Measurements from ENCODE around the gene FOXP2.

FOXP2 gene

DNA sequence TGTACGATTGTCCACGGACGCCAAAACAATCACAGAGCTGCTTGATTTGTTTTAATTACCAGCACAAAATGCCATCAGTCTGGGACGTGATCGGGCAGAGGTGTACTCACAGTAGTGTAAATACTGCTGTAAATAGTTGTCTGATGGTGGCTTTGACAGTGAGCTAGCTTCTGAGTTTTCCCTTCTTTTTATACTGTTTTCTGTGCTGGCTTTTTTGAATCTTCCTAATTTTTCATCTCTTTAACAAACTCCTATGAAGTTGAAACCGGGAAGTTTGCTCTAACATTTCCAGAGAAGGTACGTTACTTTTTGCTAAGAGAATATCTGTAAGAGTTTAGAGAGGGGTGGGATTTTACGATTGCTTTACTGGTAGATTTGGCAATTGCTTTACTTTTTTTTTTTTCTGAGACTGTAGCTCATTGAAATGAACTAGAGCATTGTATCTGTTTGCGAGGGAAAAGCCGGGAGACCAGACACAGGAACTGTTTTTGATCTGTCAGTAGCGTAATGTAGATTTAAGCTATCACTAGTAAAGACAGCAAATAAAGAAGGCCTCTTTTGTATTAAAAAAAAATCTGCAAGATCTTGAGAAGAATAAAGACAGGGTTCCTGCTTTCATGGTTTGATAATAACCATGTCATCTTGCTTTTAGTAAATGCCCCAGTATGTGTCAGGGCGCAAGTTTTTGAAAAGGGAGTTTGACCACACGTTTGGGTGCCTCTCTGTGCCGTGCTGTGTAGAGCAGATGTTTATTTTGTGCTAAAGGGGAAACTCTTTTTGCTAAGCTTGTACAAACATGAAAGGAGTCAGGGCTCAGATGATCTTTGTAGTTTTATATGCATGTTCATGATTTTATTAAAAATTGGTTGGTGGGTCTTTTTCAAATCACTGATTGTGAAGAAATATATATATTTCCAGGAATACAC is 712 bp downstream of the FOXP2 start (continued):
- TF ChIP-seq ZNF391 (tag by site-specific recombination; IDR thresholded peaks at IDR 0.05; ENCODE audit: borderline replicate concordance, low read depth): no peak
- TF ChIP-seq ZNF660 (tag by site-specific recombination; IDR thresholded peaks at IDR 0.05): peak; percentile 4; the same call in 1 of the 2 replicates
- no peak for TF ChIP-seq ZNF23 (tag by site-specific recombination; IDR thresholded peaks at IDR 0.05; ENCODE audit: borderline replicate concordance)
- TF ChIP-seq ZNF2 (tag by site-specific recombination; IDR thresholded peaks at IDR 0.05): 0 out of 2 replicates have a peak, but pooled peaks have one; percentile 9
- TF ChIP-seq, protein P1, sequence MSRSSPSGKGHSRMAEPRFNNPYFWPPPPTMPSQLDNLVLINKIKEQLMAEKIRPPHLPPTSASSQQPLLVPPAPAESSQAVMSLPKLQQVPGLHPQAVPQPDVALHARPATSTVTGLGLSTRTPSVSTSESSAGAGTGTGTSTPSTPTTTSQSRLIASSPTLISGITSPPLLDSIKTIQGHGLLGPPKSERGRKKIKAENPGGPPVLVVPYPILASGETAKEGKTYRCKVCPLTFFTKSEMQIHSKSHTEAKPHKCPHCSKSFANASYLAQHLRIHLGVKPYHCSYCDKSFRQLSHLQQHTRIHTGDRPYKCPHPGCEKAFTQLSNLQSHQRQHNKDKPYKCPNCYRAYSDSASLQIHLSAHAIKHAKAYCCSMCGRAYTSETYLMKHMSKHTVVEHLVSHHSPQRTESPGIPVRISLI (tag by site-specific recombination; IDR thresholded peaks at IDR 0.05): 0 out of 2 replicates have a peak, but pooled peaks have one; percentile 36
- TF ChIP-seq, protein P2, sequence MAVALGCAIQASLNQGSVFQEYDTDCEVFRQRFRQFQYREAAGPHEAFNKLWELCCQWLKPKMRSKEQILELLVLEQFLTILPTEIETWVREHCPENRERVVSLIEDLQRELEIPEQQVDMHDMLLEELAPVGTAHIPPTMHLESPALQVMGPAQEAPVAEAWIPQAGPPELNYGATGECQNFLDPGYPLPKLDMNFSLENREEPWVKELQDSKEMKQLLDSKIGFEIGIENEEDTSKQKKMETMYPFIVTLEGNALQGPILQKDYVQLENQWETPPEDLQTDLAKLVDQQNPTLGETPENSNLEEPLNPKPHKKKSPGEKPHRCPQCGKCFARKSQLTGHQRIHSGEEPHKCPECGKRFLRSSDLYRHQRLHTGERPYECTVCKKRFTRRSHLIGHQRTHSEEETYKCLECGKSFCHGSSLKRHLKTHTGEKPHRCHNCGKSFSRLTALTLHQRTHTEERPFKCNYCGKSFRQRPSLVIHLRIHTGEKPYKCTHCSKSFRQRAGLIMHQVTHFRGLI (tag by site-specific recombination; IDR thresholded peaks at IDR 0.05): no peak
- TF ChIP-seq, protein P3, sequence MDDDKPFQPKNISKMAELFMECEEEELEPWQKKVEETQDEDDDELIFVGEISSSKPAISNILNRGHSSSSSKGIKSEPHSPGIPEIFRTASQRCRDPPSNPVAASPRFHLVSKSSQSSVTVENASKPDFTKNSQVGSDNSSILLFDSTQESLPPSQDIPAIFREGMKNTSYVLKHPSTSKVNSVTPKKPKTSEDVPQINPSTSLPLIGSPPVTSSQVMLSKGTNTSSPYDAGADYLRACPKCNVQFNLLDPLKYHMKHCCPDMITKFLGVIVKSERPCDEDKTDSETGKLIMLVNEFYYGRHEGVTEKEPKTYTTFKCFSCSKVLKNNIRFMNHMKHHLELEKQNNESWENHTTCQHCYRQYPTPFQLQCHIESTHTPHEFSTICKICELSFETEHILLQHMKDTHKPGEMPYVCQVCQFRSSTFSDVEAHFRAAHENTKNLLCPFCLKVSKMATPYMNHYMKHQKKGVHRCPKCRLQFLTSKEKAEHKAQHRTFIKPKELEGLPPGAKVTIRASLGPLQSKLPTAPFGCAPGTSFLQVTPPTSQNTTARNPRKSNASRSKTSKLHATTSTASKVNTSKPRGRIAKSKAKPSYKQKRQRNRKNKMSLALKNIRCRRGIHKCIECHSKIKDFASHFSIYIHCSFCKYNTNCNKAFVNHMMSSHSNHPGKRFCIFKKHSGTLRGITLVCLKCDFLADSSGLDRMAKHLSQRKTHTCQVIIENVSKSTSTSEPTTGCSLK (tag by site-specific recombination; IDR thresholded peaks at IDR 0.05): no peak
- 0 out of 2 replicates have a peak, but pooled peaks have one; percentile 38 for TF ChIP-seq ZFP3 (tag by site-specific recombination; IDR thresholded peaks at IDR 0.05; ENCODE audit: low read depth)
- no peak for TF ChIP-seq ZNF621 (tag by site-specific recombination; IDR thresholded peaks at IDR 0.05)
- TF ChIP-seq ZNF529 (tag by site-specific recombination; IDR thresholded peaks at IDR 0.05; ENCODE audit: insufficient replicate concordance): no peak
- no peak for TF ChIP-seq ZNF404 (tag by site-specific recombination; IDR thresholded peaks at IDR 0.05)
- TF ChIP-seq ZNF610 (tag by site-specific recombination; IDR thresholded peaks at IDR 0.05; ENCODE audit: borderline replicate concordance): no peak
- TF ChIP-seq ZNF292 (tag by site-specific recombination; IDR thresholded peaks at IDR 0.05; ENCODE audit: borderline replicate concordance, low read depth): no peak
- no peak for TF ChIP-seq ZBTB8A (tag by site-specific recombination; IDR thresholded peaks at IDR 0.05)
- TF ChIP-seq, protein P4, sequence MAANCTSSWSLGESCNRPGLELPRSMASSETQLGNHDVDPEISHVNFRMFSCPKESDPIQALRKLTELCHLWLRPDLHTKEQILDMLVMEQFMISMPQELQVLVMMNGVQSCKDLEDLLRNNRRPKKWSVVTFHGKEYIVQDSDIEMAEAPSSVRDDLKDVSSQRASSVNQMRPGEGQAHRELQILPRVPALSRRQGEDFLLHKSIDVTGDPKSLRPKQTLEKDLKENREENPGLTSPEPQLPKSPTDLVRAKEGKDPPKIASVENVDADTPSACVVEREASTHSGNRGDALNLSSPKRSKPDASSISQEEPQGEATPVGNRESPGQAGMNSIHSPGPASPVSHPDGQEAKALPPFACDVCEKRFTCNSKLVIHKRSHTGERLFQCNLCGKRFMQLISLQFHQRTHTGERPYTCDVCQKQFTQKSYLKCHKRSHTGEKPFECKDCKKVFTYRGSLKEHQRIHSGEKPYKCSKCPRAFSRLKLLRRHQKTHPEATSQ (tag by site-specific recombination; IDR thresholded peaks at IDR 0.05): no peak
- TF ChIP-seq ZSCAN16 (tag by site-specific recombination; IDR thresholded peaks at IDR 0.05): no peak
- TF ChIP-seq, protein P5, sequence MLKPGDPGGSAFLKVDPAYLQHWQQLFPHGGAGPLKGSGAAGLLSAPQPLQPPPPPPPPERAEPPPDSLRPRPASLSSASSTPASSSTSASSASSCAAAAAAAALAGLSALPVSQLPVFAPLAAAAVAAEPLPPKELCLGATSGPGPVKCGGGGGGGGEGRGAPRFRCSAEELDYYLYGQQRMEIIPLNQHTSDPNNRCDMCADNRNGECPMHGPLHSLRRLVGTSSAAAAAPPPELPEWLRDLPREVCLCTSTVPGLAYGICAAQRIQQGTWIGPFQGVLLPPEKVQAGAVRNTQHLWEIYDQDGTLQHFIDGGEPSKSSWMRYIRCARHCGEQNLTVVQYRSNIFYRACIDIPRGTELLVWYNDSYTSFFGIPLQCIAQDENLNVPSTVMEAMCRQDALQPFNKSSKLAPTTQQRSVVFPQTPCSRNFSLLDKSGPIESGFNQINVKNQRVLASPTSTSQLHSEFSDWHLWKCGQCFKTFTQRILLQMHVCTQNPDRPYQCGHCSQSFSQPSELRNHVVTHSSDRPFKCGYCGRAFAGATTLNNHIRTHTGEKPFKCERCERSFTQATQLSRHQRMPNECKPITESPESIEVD (tag by site-specific recombination; IDR thresholded peaks at IDR 0.05): peak; percentile 71

Data from HEK293 (cell line).